NCI-H1436 (cell line): ENCODE results near the gene GIMAP1.

Source experiments
- DNase-seq: peaks from one replicate; lab custom pipeline; 2025; lab: John Stamatoyannopoulos, UW

Gene GIMAP1

DNA sequence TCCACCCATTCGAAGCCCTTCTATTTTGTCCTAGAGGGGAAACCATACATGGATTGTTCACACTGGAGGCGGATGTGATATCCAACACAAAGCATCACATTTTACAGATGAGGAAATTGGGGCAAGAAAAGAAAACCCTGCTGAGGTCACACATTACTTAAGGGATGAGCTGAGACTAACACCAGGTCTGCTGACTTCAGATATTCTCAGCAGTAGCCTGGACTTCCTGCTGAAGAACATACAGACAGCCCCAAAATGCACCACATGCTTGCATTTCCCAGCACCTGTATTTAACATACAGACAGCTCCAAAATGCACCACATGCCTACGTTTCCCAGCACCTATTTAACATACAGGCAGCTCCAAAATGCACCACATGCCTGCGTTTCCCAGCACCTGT is 32.0 kb downstream of the GIMAP1 start:
- DNase-seq, result no peak

DNA sequence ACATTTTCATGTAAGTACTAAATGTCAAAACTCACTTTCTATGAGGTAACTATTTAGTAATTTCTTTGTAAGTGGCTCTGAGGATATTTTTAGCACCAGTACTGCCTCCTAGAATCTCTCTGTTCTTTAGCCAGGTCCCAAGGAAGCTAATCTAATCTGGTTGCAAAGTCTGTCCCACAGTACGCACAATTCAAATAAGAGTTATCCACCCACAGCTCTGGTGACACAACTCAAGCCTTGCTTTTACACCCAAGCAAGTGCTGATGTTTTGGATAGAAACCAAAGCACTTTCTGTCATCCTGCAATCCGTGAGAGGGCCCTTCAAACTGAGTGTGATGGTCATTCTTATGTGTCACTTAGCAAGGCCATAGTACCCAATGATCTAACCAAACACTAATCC is 35.3 kb downstream of the GIMAP1 start:
- no peak for DNase-seq

DNA sequence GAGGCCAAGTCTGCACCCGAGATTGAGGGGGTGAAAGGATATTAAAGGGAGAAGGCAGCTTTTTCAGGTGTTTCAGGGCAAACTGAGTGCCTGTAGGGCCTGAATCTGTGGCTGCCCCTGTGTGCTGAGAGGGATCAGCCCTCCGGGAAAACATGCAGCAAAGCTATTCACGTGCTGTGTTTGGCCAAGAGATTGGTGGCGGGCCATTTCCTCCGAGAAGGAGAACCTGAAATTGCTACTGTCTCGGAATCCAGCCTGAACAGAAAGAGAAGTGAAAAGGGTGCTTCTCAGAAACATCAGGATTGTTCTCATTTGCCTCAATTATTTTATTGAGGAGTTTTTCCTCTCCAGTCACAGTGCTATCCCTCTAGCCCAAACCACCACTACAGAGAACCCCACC is 36.8 kb downstream of the GIMAP1 start:
- DNase-seq, result no peak

DNA sequence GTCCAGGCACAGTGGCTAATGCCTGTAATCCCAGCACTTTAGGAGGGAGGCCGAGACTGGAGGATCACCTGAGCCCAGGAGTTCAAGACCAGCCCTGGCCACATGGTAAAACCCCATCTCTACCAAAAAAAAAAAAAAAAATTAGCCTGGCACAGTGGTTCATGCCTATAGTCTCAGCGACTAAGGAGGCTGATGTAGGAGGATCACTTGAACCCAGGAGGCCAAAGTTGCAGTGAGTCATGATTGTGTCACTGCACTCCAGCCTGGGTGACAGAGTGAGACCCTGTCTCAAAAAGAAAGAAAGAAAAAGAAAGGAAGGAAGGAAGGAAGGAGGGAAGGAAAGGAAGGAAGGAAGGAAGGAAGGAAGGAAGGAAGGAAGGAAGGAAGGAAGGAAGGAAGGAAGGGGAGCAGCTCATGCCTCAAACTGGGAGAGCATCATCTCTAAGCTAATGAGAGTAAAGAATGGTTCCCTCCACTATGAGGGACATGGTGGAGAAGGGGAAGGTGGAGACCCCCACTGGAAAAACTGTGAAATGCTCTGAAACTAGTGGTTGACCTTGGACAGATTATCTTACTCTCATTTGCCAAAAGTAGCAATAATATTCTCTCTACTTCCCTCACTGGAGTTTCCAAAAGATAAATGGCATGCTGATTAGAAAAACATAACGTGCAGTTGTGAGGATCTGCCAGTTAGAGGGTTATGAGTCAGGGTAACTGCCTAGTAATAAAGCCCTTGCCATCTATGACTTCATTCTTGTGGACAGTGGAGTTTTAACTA is 37.6 kb downstream of the GIMAP1 start:
- no peak for DNase-seq

DNA sequence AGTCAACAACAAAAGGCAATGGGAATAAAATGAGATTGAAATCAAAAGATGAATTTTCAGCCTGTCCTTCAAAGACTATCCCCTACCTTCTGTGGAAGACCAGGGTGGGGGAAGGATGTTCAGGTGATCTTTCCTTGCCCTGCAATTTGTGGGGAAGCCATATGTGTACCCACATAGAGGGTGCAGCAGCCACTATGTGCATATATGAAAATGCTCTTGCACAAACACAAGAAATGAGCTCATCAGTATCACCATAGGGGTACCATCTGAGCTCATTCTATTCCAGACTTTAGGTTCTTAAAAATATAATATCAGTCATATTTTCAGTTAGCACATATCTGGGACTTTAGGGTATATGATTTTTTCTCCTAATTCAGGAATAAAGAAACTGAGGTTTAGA is 38.5 kb downstream of the GIMAP1 start:
- DNase-seq, result no peak

DNA sequence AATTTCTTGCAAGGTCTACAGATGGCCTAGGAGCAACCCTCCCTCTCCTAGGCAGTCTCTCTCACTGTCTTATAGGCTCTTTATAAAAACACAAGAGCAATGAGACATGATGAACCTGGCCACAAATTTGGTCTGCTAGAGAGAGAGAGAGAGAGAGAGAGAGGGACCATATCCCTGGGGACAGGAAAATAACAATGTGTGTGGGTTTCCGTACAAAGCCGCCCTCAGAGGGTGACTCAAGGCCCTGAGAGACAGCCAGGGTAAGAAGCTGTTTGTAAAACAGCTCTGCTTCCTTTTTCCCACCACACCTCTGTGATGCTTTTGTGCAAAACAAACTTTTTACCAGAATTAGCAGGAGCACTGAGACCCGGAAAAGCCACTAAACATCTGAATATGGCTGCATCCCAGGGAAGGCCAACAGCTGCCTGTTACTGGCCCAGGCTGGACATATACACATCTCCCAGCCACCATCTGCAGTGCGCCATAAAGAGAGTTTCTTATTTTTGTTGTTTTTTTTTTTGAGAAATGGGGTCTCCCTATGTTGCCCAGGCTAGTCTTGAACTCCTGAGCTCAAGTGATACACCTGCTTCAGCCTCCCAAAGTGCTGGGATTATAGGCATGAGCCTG is 39.2 kb downstream of the GIMAP1 start:
- no peak for DNase-seq

DNA sequence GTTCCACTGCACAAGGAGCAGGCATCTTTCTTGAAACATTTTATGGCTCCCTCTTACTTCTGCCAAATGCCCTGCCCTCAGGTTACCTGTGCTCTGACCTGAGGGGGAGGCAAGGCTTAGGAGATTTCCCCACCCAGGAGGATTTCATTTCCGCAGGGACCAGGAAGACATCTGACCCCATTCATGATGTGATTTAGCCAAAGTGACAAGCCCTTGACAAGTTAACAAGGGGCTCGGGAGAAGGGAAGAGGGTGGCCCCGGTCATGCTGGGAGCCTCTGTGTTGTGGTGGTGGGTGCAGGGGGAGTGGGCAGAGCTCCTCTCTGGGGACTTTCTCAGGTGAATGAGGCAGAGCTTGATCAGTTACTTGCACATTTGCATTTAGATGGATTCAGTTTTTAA is 39.8 kb downstream of the GIMAP1 start:
- DNase-seq, result no peak

DNA sequence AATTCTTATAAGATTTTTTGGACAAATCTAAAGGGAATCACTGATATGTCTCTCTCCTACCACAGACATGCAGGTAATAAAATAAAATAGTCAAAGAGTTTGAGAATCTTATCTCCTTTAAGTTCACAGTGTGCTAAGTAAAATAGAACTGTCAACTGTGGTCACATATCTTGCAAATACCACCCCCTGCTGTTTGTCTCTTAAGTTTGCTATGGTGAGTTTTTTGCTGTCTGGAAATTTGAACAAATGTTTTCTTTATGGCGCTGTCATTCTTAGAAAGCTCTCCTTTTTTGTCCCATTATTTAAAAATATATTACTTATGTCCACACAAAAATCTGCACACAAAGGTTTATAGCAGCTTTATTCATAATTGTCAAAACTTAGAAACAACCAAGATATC is 40.4 kb downstream of the GIMAP1 start:
- DNase-seq, result no peak

DNA sequence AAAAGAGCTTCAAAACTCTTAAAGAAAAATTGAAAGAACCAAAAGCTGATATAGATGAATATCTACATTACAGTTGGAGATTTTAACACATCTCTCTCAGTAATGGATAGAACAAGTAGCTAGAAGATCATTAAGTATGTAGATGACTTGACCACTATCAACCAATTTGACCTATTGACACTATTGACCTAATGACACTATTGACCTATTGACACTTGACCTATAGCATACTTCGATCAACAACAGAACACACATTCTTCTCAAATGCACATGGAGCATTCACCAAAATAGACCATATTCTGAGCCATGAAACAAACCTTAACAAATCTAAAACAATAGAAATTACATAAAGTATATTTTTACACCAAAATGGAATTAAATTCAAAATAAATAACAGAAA is 43.1 kb downstream of the GIMAP1 start:
- no peak for DNase-seq

DNA sequence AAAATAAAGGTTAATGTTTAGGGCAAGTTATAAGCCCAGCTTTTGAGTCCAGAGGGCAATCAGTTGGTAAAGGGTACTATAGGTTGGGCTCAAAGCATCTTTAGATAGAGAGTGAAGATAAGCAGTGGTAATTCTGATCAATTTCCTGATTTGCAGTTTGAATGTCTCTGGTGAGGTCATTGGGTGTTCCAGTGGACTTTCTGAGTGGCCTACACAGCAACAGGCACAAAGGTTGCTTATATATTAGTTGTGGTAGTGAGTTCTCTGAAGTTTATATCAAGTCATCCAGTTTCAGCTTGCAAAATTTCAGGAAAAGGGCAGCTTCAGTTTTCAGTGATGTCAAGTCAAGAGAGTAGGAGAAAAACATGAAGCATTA is 49.9 kb downstream of the GIMAP1 start:
- DNase-seq, result no peak

DNA sequence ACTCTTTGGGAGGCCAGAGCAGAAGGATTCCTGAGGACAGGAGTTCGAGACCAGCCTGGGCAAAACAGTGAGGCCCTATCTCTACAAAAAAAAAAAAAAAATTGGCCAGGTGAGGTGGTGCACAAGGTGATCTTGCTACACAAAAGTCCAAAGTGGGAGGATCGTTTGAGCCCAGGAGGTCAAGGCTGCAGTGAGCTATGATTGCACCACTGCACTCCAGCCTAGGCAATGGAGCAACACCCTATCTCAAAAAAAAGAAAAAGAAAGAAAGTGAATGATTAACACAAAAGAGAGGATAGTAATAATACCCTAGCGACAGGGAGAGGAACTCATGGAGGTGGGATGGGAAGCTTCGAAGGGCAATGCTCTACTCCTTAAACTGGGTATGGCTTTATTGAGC is 53.4 kb downstream of the GIMAP1 start:
- DNase-seq, result no peak
